ENCODE measurements around the gene SCPEP1. TPM values are rescaled to one million over a fixed set of nuclear protein-coding genes. Genes with fewer than 3 reads are reported as not detected.

SCPEP1 gene
- total RNA-seq, 1 donor, result 55.6 TPM

DNA sequence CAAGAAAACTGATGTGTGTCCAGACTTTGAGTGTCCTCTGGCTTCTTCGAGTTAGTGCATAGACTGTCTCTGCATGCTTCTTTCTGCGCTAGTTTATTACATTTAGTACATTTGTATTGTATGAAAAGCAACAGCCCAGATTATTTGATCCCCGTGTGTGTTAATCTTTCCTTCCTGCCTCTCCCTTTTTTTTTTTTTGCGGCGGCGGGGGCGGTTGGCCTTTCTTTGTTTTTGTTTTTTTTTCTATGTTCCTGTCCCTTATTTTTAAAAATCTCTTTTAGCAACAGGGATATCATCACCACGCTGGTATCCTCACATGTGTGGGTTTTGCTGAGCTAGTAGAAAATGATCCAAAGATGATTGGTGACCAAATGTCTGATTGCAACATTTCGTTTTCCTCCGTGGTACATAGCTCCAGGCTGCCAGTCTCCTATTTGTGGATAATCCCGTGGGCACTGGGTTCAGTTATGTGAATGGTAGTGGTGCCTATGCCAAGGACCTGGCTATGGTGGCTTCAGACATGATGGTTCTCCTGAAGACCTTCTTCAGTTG is 9.4 kb downstream of the SCPEP1 start:
- no peak for DNase-seq (ENCODE audit: low read depth)
- TF ChIP-seq CTCF (IDR thresholded peaks at IDR 0.05; ENCODE audit: insufficient read depth, low read length), result no peak
- no peak overlapping the region for H3K4me3 ChIP-seq (ENCODE audit: low read depth, low read length)

GRCh38 chr17:56988901-56989572 is 11.1 kb downstream of the SCPEP1 start:
- DNase-seq (ENCODE audit: low read depth), result no peak
- H3K4me3 ChIP-seq (ENCODE audit: low read depth, low read length), result no peak overlapping the region
- no peak for TF ChIP-seq CTCF (IDR thresholded peaks at IDR 0.05; ENCODE audit: insufficient read depth, low read length)

DNA sequence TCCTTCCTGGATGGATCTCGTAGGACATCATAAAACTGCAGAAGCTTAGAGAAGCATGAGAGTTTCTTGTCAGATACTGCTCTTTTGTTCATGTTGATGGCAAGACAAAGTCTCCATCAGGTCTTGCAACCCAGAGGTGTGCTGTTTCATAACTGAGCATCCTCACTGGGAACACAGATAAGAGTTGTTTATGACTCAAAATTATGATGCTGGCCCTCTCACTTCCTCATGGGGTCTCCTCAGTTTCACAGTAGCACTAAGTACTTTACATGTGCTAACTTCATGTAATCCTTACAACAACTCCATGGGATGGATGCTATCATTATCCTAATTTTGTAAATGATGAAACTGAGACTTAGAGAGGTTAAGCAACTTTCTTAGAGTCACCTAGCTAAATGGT is 14.4 kb downstream of the SCPEP1 start:
- DNase-seq (ENCODE audit: low read depth), result no peak
- TF ChIP-seq CTCF (IDR thresholded peaks at IDR 0.05; ENCODE audit: insufficient read depth, low read length), result no peak

GRCh38 chr17:56994009-56994792 is 16.3 kb downstream of the SCPEP1 start:
- no peak for TF ChIP-seq CTCF (IDR thresholded peaks at IDR 0.05; ENCODE audit: insufficient read depth, low read length)
- no peak overlapping the region for H3K4me3 ChIP-seq (ENCODE audit: low read depth, low read length)
- peak; percentile 89 for DNase-seq (ENCODE audit: low read depth)

More for the DNA sequence above, 14.4 kb downstream of the SCPEP1 start:
- H3K4me3 ChIP-seq (ENCODE audit: low read depth, low read length), result no peak overlapping the region

- peak; percentile 14 for DNase-seq (ENCODE audit: low read depth)
- TF ChIP-seq CTCF (IDR thresholded peaks at IDR 0.05; ENCODE audit: insufficient read depth, low read length), result no peak
- no peak overlapping the region for H3K4me3 ChIP-seq (ENCODE audit: low read depth, low read length)
Observed at GRCh38 chr17:56995766-56996165, 17.8 kb downstream of the SCPEP1 start.

DNA sequence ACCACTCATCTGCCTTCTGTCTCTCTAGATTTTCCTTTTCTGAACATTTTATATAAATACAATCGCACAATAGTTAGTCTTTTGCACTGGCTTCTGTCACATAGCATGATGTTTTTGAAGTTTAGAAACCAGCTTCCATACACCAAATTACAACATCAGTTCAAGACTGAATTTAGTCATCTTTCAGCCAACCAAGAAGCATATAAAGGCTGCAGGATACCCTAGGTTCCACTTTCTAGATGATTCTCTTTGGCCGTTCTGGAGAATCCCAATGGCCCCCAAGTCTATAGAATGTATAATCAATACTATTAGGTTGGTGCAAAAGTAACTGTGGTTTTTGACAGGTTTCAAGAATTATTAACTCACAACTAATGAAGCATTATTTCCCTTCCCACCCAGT is 19.4 kb downstream of the SCPEP1 start:
- no peak for DNase-seq (ENCODE audit: low read depth)
- no peak for TF ChIP-seq CTCF (IDR thresholded peaks at IDR 0.05; ENCODE audit: insufficient read depth, low read length)
- H3K4me3 ChIP-seq (ENCODE audit: low read depth, low read length), result no peak overlapping the region
